DOHH2 (cell line): ENCODE measurements around the gene ICA1L.
A peak's percentile ranks its signal among the peaks of the same experiment; 100 is the strongest.
"Not testable (repeated sequence)": the region's sequence is repeated elsewhere in the genome, so short reads cannot be mapped to it uniquely, and the experiment has no call there.

ENCODE experiments used
- H3F3A ChIP-seq: fragments of 200-600 bp; sonication (generic), shearing (Covaris generic); 2 replicates; pipeline ENCODE4 v1.6.0; 2016; ENCODE audit warnings: antibody characterized with exemption, mild to moderate bottlenecking; ENCODE audit not compliant: control insufficient read depth, insufficient read depth
- H3K27ac ChIP-seq: fragments of 200-600 bp; sonication (generic); 2 replicates; pipeline ENCODE4 v1.5.1; 2014; ENCODE audit warnings: low read depth, mild to moderate bottlenecking, low read length, moderate library complexity
- H3K27me3 ChIP-seq: fragments of 200-600 bp; sonication (generic); 2 replicates; pipeline ENCODE4 v1.6.1; 2014; ENCODE audit warnings: mild to moderate bottlenecking, low read length, mixed read lengths; ENCODE audit not compliant: control insufficient read depth
- H3K36me3 ChIP-seq: fragments of 200-600 bp; sonication (generic); 2 replicates; pipeline ENCODE4 v1.6.1; 2014; ENCODE audit warnings: mild to moderate bottlenecking, low read length, moderate library complexity, mixed read lengths; ENCODE audit not compliant: control insufficient read depth
- H3K4me1 ChIP-seq: fragments of 200-600 bp; sonication (generic); 2 replicates; pipeline ENCODE4 v1.6.1; 2014; ENCODE audit warnings: mild to moderate bottlenecking, low read length, mixed read lengths; ENCODE audit not compliant: control insufficient read depth
- H3K4me2 ChIP-seq: fragments of 200-600 bp; sonication (generic); 2 replicates; pipeline ENCODE4 v1.6.0; 2014; ENCODE audit warnings: mild to moderate bottlenecking, low read length, moderate library complexity
- H3K4me3 ChIP-seq: fragments of 200-600 bp; sonication (generic); 2 replicates; pipeline ENCODE4 v1.5.1; 2014; ENCODE audit warnings: mild to moderate bottlenecking, low read length, mixed read lengths
- H3K79me2 ChIP-seq: fragments of 200-600 bp; sonication (generic); 2 replicates; pipeline ENCODE4 v1.6.1; 2014; ENCODE audit warnings: mild to moderate bottlenecking, low read length, mixed read lengths; ENCODE audit not compliant: control insufficient read depth
- H3K9me2 ChIP-seq: fragments of 200-600 bp; sonication (generic); replicated peaks from 2 replicates; pipeline ENCODE4 v1.6.1; 2014; ENCODE audit warnings: mild to moderate bottlenecking, low read length, mixed read lengths; ENCODE audit not compliant: control insufficient read depth
- H3K9me3 ChIP-seq: fragments of 200-600 bp; sonication (generic); 2 replicates; pipeline ENCODE4 v1.6.1; 2014; ENCODE audit warnings: antibody characterized with exemption, low read length, mixed read lengths; ENCODE audit not compliant: control insufficient read depth, insufficient read depth
- H4K20me1 ChIP-seq: fragments of 200-600 bp; sonication (generic); 2 replicates; pipeline ENCODE4 v1.6.0; 2014; ENCODE audit warnings: low read depth, mild to moderate bottlenecking, antibody characterized with exemption, low read length, moderate library complexity; ENCODE audit not compliant: control insufficient read depth, insufficient read depth
- CTCF ChIP-seq: fragments of 200-600 bp; sonication (generic); IDR thresholded peaks from one replicate; pipeline ENCODE4 v1.5.1; 2014; ENCODE audit warnings: antibody characterized with exemption, mild to moderate bottlenecking, low read depth, low read length; ENCODE audit not compliant: poor library complexity, severe bottlenecking
- EZH2phosphoT487 ChIP-seq: fragments of 200-600 bp; sonication (generic); IDR thresholded peaks from 2 replicates; pipeline ENCODE4 v1.6.1; 2017; ENCODE audit warnings: borderline replicate concordance, mild to moderate bottlenecking, antibody characterized with exemption, low read length, moderate library complexity, mixed read lengths

The ICA1L gene

GRCh38 chr2:202871300-202872141, at the start of gene ICA1L:
ICA1L (minus strand) TSS chr2:202871766; CDS start chr2:202829009, 42,757 bp downstream.
- H3K4me2 ChIP-seq: peak within 1 kb of the TSS; percentile 88
- TF ChIP-seq EZH2phosphoT487 (no peak), CTCF (no peak)
- peaks cover 8% of the 10 kb centered on the region for H3K4me1 ChIP-seq
- no peaks in the 10 kb centered on the region for H3K9me3 ChIP-seq
- peaks cover 31% of the 10 kb centered on the region for H3F3A ChIP-seq
- no peaks in the 10 kb centered on the region for H3K27me3 ChIP-seq
- H3K79me2 ChIP-seq: no peaks in the 10 kb centered on the region
- peak within 1 kb of the TSS; percentile 89 for H3K4me3 ChIP-seq
- no peaks in the 10 kb centered on the region for H4K20me1 ChIP-seq
- H3K36me3 ChIP-seq: no peaks in the 10 kb centered on the region
- no peaks in the 10 kb centered on the region for H3K9me2 ChIP-seq
- H3K27ac ChIP-seq: peak within 1 kb of the TSS; percentile 38

DNA sequence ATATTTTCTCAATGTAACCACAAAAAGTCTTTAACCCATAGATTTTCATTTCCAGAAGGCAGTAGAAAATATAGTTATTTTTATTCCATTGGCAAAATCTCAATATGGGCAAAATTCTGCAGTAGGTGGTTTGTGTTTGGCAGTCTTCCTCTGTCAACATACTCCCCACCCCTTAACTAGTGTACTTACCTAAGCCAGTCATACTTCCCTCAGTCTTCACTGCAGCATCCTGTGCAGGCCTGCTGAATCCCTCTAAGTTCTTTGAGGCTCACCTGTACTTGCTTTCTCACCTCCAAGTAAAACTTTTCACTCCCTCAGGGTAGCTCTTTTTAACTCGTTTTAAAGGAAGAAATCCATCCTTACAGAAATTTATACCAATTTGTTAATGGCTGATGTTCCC, 47.3 kb upstream of the ICA1L start:
- no peak overlapping the region for H3K27ac ChIP-seq
- no peaks in the 10 kb centered on the region for H3K4me1 ChIP-seq
- H3K9me2 ChIP-seq: no peaks in the 10 kb centered on the region
- H3F3A ChIP-seq: no peaks in the 10 kb centered on the region
- TF ChIP-seq EZH2phosphoT487 (no peak), CTCF (no peak)
- no peak overlapping the region for H3K4me3 ChIP-seq
- no peak overlapping the region for H3K4me2 ChIP-seq
- H4K20me1 ChIP-seq: no peaks in the 10 kb centered on the region
- H3K27me3 ChIP-seq: no peaks in the 10 kb centered on the region
- H3K79me2 ChIP-seq: no peaks in the 10 kb centered on the region
- H3K9me3 ChIP-seq: no peaks in the 10 kb centered on the region
- peaks cover 1% of the 10 kb centered on the region; the same call in 1 of the 2 replicates for H3K36me3 ChIP-seq

DNA sequence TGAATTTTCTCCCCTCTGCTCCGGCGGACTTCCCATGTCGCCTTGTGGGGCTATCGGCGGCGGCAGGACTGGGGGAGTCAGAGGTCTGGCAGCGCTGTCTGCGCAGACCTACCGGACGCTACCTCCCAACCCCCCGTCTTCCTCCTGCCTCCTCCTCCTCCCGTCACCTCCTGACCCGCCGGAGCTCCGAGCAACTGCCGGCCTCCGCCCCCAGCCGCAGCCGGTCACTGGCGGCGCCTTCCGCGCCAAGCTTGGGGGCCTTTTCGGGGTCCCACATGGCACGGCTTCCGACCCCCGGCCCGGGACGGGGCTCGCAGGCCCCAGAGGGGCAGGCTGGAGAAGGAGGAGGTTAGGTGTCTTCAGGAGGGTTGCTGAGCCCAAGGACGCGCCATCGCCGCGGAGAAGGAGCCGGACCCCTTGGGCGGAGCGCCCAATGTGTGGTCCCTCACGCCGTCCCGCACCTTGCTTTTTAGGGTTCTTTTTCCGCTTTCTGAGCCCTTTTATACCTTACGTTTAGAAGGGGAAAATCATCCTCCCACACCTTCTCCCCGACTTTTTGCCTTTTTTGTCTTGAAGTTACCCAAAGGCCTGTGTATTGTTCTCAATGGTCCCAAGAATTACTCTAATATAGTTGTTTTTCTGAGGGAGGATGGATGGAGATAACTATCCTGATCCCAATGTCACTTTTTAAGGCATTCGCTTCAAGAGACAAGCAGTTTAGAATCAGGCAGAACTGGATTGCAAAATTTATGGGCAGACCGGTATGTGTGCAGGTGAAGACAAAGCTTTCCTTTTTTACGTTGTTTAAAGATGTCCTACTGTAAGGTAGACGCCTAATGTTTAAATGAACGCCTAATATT, 41.0 kb upstream of the ICA1L start:
- H3K27me3 ChIP-seq, H3F3A ChIP-seq, H3K9me3 ChIP-seq, H4K20me1 ChIP-seq, H3K9me2 ChIP-seq: not testable (repeated sequence)
- peaks cover 19% of the 10 kb centered on the region for H3K4me1 ChIP-seq
- H3K4me3 ChIP-seq: peak overlapping the region; percentile 88
- H3K36me3 ChIP-seq: peaks cover 18% of the 10 kb centered on the region
- H3K27ac ChIP-seq: peak overlapping the region; percentile 86
- peaks cover 49% of the 10 kb centered on the region for H3K79me2 ChIP-seq
- H3K4me2 ChIP-seq: peak overlapping the region; percentile 78
